ENCODE results near the gene KCNQ1. TPM values are rescaled to one million over a fixed set of nuclear protein-coding genes. Genes with fewer than 3 reads are reported as not detected.
A peak's percentile ranks its signal among the peaks of the same experiment; 100 is the strongest.

The KCNQ1 gene
- total RNA-seq, 1 experiment from 2014 or later: 2.5 TPM

- peak; percentile 28; the same call in 1 of the 2 replicates for ATAC-seq
- POLR2A ChIA-PET: no interaction called here
- H3K9me3 Mint-ChIP-seq: no peaks in the 10 kb centered on the region
- H3K27me3 Mint-ChIP-seq (ENCODE audit: low read depth): peaks cover 81% of the 10 kb centered on the region
- no peak overlapping the region for H3K27ac Mint-ChIP-seq
- no peaks in the 10 kb centered on the region for H3K36me3 Mint-ChIP-seq
- H3K4me1 Mint-ChIP-seq: no peaks in the 10 kb centered on the region
- CTCF ChIA-PET: no interaction called here
- H3K4me3 Mint-ChIP-seq: no peak overlapping the region
- no peak for TF ChIP-seq GABPB1 (CRISPR knock-in tag; IDR thresholded peaks at IDR 0.05)
- TF ChIP-seq ERG (CRISPR knock-in tag; IDR thresholded peaks at IDR 0.05): no peak
- TF ChIP-seq ZBTB21 (CRISPR knock-in tag; IDR thresholded peaks at IDR 0.05; ENCODE audit: borderline replicate concordance): no peak
- no peak for TF ChIP-seq ZNF317 (CRISPR knock-in tag; IDR thresholded peaks at IDR 0.05; ENCODE audit: borderline replicate concordance, low read depth)
- TF ChIP-seq ZNF512 (CRISPR knock-in tag; IDR thresholded peaks at IDR 0.05; ENCODE audit: borderline replicate concordance): no peak
- no peak for TF ChIP-seq ZNF532 (CRISPR knock-in tag; IDR thresholded peaks at IDR 0.05; ENCODE audit: borderline replicate concordance)
- no peak for TF ChIP-seq ZNF138 (CRISPR knock-in tag; conservative IDR thresholded peaks at IDR 0.05)
- TF ChIP-seq ARID4B (CRISPR knock-in tag; IDR thresholded peaks at IDR 0.05; ENCODE audit: borderline replicate concordance): no peak
- TF ChIP-seq CTCF (IDR thresholded peaks at IDR 0.05): no peak
- no peak for TF ChIP-seq HMGA2 (CRISPR knock-in tag; IDR thresholded peaks at IDR 0.05)
- no peak for TF ChIP-seq ZNF425 (CRISPR knock-in tag; conservative IDR thresholded peaks at IDR 0.05)
- no peak for TF ChIP-seq ESRRA (CRISPR knock-in tag; IDR thresholded peaks at IDR 0.05; ENCODE audit: borderline replicate concordance)
- DNase-seq (ENCODE audit: low spot score): peak; percentile 11
These were observed 327.1 kb downstream of the KCNQ1 start for GRCh38 chr11:2771758-2772466.

Data from WTC11 (cell line).